DOHH2 (cell line): ENCODE results near the gene CHRM5.

Source experiments
- H3F3A ChIP-seq: fragments of 200-600 bp; sonication (generic), shearing (Covaris generic); 2 replicates; pipeline ENCODE4 v1.6.0; 2016; ENCODE audit warnings: antibody characterized with exemption, mild to moderate bottlenecking; ENCODE audit not compliant: control insufficient read depth, insufficient read depth
- H3K27ac ChIP-seq: fragments of 200-600 bp; sonication (generic); 2 replicates; pipeline ENCODE4 v1.5.1; 2014; ENCODE audit warnings: low read depth, mild to moderate bottlenecking, low read length, moderate library complexity
- H3K27me3 ChIP-seq: fragments of 200-600 bp; sonication (generic); 2 replicates; pipeline ENCODE4 v1.6.1; 2014; ENCODE audit warnings: mild to moderate bottlenecking, low read length, mixed read lengths; ENCODE audit not compliant: control insufficient read depth
- H3K36me3 ChIP-seq: fragments of 200-600 bp; sonication (generic); 2 replicates; pipeline ENCODE4 v1.6.1; 2014; ENCODE audit warnings: mild to moderate bottlenecking, low read length, moderate library complexity, mixed read lengths; ENCODE audit not compliant: control insufficient read depth
- H3K4me1 ChIP-seq: fragments of 200-600 bp; sonication (generic); 2 replicates; pipeline ENCODE4 v1.6.1; 2014; ENCODE audit warnings: mild to moderate bottlenecking, low read length, mixed read lengths; ENCODE audit not compliant: control insufficient read depth
- H3K4me2 ChIP-seq: fragments of 200-600 bp; sonication (generic); 2 replicates; pipeline ENCODE4 v1.6.0; 2014; ENCODE audit warnings: mild to moderate bottlenecking, low read length, moderate library complexity
- H3K4me3 ChIP-seq: fragments of 200-600 bp; sonication (generic); 2 replicates; pipeline ENCODE4 v1.5.1; 2014; ENCODE audit warnings: mild to moderate bottlenecking, low read length, mixed read lengths
- H3K79me2 ChIP-seq: fragments of 200-600 bp; sonication (generic); 2 replicates; pipeline ENCODE4 v1.6.1; 2014; ENCODE audit warnings: mild to moderate bottlenecking, low read length, mixed read lengths; ENCODE audit not compliant: control insufficient read depth
- H3K9me2 ChIP-seq: fragments of 200-600 bp; sonication (generic); replicated peaks from 2 replicates; pipeline ENCODE4 v1.6.1; 2014; ENCODE audit warnings: mild to moderate bottlenecking, low read length, mixed read lengths; ENCODE audit not compliant: control insufficient read depth
- H3K9me3 ChIP-seq: fragments of 200-600 bp; sonication (generic); 2 replicates; pipeline ENCODE4 v1.6.1; 2014; ENCODE audit warnings: antibody characterized with exemption, low read length, mixed read lengths; ENCODE audit not compliant: control insufficient read depth, insufficient read depth
- H4K20me1 ChIP-seq: fragments of 200-600 bp; sonication (generic); 2 replicates; pipeline ENCODE4 v1.6.0; 2014; ENCODE audit warnings: low read depth, mild to moderate bottlenecking, antibody characterized with exemption, low read length, moderate library complexity; ENCODE audit not compliant: control insufficient read depth, insufficient read depth
- CTCF ChIP-seq: fragments of 200-600 bp; sonication (generic); IDR thresholded peaks from one replicate; pipeline ENCODE4 v1.5.1; 2014; ENCODE audit warnings: antibody characterized with exemption, mild to moderate bottlenecking, low read depth, low read length; ENCODE audit not compliant: poor library complexity, severe bottlenecking
- EZH2phosphoT487 ChIP-seq: fragments of 200-600 bp; sonication (generic); IDR thresholded peaks from 2 replicates; pipeline ENCODE4 v1.6.1; 2017; ENCODE audit warnings: borderline replicate concordance, mild to moderate bottlenecking, antibody characterized with exemption, low read length, moderate library complexity, mixed read lengths

CHRM5 gene

GRCh38 chr15:34043391-34043790, 75.1 kb downstream of the CHRM5 start:
- Histone ChIP-seq H3K4me2 (no peak overlapping the region), H3K27me3 (no peaks in the 10 kb centered on the region), H3K9me2 (no peaks in the 10 kb centered on the region), H3K36me3 (no peaks in the 10 kb centered on the region), H3K4me3 (no peak overlapping the region), H3K4me1 (peaks cover 10% of the 10 kb centered on the region), H3K9me3 (no peaks in the 10 kb centered on the region), H3K79me2 (no peaks in the 10 kb centered on the region), H4K20me1 (no peaks in the 10 kb centered on the region), H3K27ac (no peak overlapping the region), H3F3A (peaks cover 5% of the 10 kb centered on the region; the same call in 1 of the 2 replicates)
- TF ChIP-seq CTCF (no peak), EZH2phosphoT487 (no peak)

GRCh38 chr15:34043813-34044212, 75.5 kb downstream of the CHRM5 start:
- H3F3A ChIP-seq: peaks cover 5% of the 10 kb centered on the region; the same call in 1 of the 2 replicates
- no peak overlapping the region for H3K4me3 ChIP-seq

GRCh38 chr15:34046471-34047145, 78.3 kb downstream of the CHRM5 start:
- Histone ChIP-seq H3K9me3 (no peaks in the 10 kb centered on the region; the same call in 1 of the 2 replicates), H3K9me2 (no peaks in the 10 kb centered on the region), H3K4me3 (no peak overlapping the region), H3K4me2 (no peak overlapping the region), H4K20me1 (no peaks in the 10 kb centered on the region), H3K27me3 (peaks cover 2% of the 10 kb centered on the region; the same call in 1 of the 2 replicates), H3K27ac (no peak overlapping the region), H3K4me1 (no peaks in the 10 kb centered on the region), H3K79me2 (no peaks in the 10 kb centered on the region), H3F3A (no peaks in the 10 kb centered on the region), H3K36me3 (no peaks in the 10 kb centered on the region)
- TF ChIP-seq EZH2phosphoT487 (no peak), CTCF (no peak)

More at GRCh38 chr15:34043813-34044212, 75.5 kb downstream of the CHRM5 start:
- H3K9me3 ChIP-seq: no peaks in the 10 kb centered on the region
- H3K27ac ChIP-seq: no peak overlapping the region
- H3K4me2 ChIP-seq: no peak overlapping the region
- no peak for TF ChIP-seq CTCF
- TF ChIP-seq EZH2phosphoT487: no peak
- H3K27me3 ChIP-seq: no peaks in the 10 kb centered on the region
- H3K9me2 ChIP-seq: no peaks in the 10 kb centered on the region
- peaks cover 10% of the 10 kb centered on the region for H3K4me1 ChIP-seq
- no peaks in the 10 kb centered on the region for H4K20me1 ChIP-seq
- no peaks in the 10 kb centered on the region for H3K79me2 ChIP-seq
- no peaks in the 10 kb centered on the region for H3K36me3 ChIP-seq
